PC-3 (cell line): ENCODE measurements around the gene ESRRB.

ENCODE experiments used
- EZH2 ChIP-seq: fragments of 300-600 bp; sonication (generic); IDR thresholded peaks from one replicate; pipeline ENCODE4 v1.6.1; 2017; ENCODE audit warnings: antibody characterized with exemption, mild to moderate bottlenecking, low read length; ENCODE audit not compliant: unreplicated experiment
- TF ChIP-seq, protein P1 (sequence below): fragments of 300-600 bp; sonication (generic); conservative IDR thresholded peaks from 2 replicates; pipeline ENCODE4 v1.5.1; 2017; ENCODE audit warnings: antibody characterized with exemption, low read depth, mild to moderate bottlenecking, low read length

DNA sequence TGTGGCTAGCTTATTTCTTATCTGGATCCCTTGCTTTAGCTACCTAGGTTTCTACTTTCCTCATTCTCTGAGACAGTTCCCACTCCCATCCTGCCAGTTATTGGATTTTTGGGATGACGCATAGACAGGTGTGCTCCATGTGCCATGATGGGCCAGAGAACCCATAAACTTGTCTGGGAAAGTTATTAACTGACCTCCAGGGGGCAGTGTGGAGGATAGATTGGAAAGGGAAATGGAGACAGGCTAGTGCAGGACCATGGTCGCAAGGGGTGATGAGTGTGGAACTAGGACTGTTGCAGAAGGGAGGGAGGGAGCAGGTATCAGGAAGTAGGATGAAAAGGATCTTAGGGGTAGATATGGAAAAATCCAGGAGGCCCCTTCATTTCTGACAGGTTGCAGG, 80.3 kb downstream of the ESRRB start:
- no peak for TF ChIP-seq EZH2
- TF ChIP-seq, protein P1, sequence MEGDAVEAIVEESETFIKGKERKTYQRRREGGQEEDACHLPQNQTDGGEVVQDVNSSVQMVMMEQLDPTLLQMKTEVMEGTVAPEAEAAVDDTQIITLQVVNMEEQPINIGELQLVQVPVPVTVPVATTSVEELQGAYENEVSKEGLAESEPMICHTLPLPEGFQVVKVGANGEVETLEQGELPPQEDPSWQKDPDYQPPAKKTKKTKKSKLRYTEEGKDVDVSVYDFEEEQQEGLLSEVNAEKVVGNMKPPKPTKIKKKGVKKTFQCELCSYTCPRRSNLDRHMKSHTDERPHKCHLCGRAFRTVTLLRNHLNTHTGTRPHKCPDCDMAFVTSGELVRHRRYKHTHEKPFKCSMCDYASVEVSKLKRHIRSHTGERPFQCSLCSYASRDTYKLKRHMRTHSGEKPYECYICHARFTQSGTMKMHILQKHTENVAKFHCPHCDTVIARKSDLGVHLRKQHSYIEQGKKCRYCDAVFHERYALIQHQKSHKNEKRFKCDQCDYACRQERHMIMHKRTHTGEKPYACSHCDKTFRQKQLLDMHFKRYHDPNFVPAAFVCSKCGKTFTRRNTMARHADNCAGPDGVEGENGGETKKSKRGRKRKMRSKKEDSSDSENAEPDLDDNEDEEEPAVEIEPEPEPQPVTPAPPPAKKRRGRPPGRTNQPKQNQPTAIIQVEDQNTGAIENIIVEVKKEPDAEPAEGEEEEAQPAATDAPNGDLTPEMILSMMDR = peak; percentile 62
